Brain microvascular endothelial cell (primary cell): ENCODE data around the gene FANCD2.
A peak's percentile ranks its signal among the peaks of the same experiment; 100 is the strongest.

Experiments used
- DNase-seq: peaks from one replicate; pipeline ENCODE4 v3.0.0-alpha.2; 2020
- H3K27ac ChIP-seq: fragments of 250-450 bp; sonication (Bioruptor Pico); 2 replicates; pipeline ENCODE4 v1.5.1; 2020; ENCODE audit warnings: mild to moderate bottlenecking, moderate library complexity
- H3K27me3 ChIP-seq: fragments of 250-450 bp; sonication (Bioruptor Pico); replicated peaks from 2 replicates; pipeline ENCODE4 v1.5.1; 2020; ENCODE audit warnings: mild to moderate bottlenecking
- H3K36me3 ChIP-seq: fragments of 250-450 bp; sonication (Bioruptor Pico); replicated peaks from 2 replicates; pipeline ENCODE4 v1.5.1; 2020; ENCODE audit warnings: mild to moderate bottlenecking
- H3K4me3 ChIP-seq: 2 replicates; pipeline ENCODE4 v1.5.1; 2011; ENCODE audit warnings: low read depth, mild to moderate bottlenecking, control low read depth, low read length, moderate library complexity
- in situ Hi-C: cut with HindIII; loops from 2 replicates; pipeline ENCODE4 v1.10.0; 2017; ENCODE audit warnings: low sequenced_read_pairs, low pct_ligation_motif_present
- TF ChIP-seq, protein P1 (sequence below): IDR thresholded peaks from 2 replicates; pipeline ENCODE4 v1.5.1; 2011; ENCODE audit warnings: low read depth, mild to moderate bottlenecking, moderate library complexity, low read length, control low read depth, inconsistent platforms; ENCODE audit errors: missing control alignments

The FANCD2 gene

DNA sequence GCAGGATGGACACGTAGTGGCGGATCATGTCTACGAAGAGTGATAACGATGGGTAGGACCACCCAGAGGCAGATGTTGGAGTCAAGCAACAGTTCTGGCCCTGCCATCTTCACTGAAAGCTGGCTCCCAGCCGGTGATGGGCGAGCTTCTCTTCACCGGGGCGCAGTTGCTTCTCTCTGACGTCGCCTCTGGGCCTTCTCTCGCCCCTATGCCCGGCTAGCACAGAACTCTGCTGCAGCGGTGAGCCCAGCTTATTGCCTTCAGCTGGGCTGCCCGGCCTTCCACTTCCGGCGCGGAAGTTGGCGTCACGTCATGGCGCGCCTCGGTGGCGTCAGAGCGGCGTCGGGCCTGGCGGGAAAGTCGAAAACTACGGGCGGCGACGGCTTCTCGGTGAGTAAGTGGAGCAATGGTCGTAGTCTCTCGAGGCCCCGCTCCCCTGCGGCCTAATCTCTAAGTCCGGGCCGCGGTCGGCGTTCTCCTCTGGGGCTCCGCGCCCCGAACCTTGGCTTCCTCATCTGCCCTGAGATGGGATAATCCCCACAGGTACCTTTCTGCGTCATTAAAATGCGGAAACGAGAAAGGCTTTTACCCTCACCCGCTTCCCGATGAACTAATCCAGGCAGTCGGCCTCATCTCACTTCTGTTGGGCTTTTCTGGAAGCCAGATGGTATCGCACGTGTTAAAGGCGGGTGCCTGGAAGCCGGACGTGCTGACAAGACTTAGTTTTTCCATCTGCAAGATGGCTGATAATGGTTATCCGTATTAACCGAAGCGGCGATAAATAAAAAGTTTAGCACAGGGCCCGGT lies at the start of gene FANCD2:
TSS of gene FANCD2 (plus strand) at position 354 of the 807 bp plus-strand sequence. CDS start 2,221 bp downstream, outside the sequence.
- peak; percentile 80 for DNase-seq
- peaks cover 12% of the 10 kb centered on the region for H3K36me3 ChIP-seq
- peak within 1 kb of the TSS; percentile 96 for H3K4me3 ChIP-seq
- H3K27ac ChIP-seq = peak within 1 kb of the TSS; percentile 56
- TF ChIP-seq, protein P1, sequence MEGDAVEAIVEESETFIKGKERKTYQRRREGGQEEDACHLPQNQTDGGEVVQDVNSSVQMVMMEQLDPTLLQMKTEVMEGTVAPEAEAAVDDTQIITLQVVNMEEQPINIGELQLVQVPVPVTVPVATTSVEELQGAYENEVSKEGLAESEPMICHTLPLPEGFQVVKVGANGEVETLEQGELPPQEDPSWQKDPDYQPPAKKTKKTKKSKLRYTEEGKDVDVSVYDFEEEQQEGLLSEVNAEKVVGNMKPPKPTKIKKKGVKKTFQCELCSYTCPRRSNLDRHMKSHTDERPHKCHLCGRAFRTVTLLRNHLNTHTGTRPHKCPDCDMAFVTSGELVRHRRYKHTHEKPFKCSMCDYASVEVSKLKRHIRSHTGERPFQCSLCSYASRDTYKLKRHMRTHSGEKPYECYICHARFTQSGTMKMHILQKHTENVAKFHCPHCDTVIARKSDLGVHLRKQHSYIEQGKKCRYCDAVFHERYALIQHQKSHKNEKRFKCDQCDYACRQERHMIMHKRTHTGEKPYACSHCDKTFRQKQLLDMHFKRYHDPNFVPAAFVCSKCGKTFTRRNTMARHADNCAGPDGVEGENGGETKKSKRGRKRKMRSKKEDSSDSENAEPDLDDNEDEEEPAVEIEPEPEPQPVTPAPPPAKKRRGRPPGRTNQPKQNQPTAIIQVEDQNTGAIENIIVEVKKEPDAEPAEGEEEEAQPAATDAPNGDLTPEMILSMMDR = no peak
- no peaks in the 10 kb centered on the region for H3K27me3 ChIP-seq
- in situ Hi-C loops = no loop called here

- in situ Hi-C loops = no loop called here
- TF ChIP-seq, protein P1 = no peak
Observed at GRCh38 chr3:9976721-9977709, 49.2 kb upstream of the FANCD2 start.

GRCh38 chr3:9978710-9979305 lies 47.4 kb upstream of the FANCD2 start:
- Histone ChIP-seq H3K27me3 (no peaks in the 10 kb centered on the region), H3K4me3 (no peak overlapping the region), H3K27ac (no peak overlapping the region), H3K36me3 (peaks cover 22% of the 10 kb centered on the region)
- DNase-seq = no peak
- in situ Hi-C loops = no loop called here
- TF ChIP-seq, protein P1 = no peak

More at GRCh38 chr3:9976721-9977709, 49.2 kb upstream of the FANCD2 start:
- H3K4me3 ChIP-seq = no peak overlapping the region
- H3K27ac ChIP-seq = peak overlapping the region; percentile 83
- DNase-seq = peak; percentile 93
- peaks cover 30% of the 10 kb centered on the region for H3K36me3 ChIP-seq
- H3K27me3 ChIP-seq = no peaks in the 10 kb centered on the region

- TF ChIP-seq, protein P1 = no peak
- no peak overlapping the region for H3K4me3 ChIP-seq
- peaks cover 13% of the 10 kb centered on the region for H3K36me3 ChIP-seq
- no peak for DNase-seq
- no peak overlapping the region for H3K27ac ChIP-seq
- no peaks in the 10 kb centered on the region for H3K27me3 ChIP-seq
- in situ Hi-C loops = no loop called here
Observed at GRCh38 chr3:9980251-9980650, 46.0 kb upstream of the FANCD2 start.

DNA sequence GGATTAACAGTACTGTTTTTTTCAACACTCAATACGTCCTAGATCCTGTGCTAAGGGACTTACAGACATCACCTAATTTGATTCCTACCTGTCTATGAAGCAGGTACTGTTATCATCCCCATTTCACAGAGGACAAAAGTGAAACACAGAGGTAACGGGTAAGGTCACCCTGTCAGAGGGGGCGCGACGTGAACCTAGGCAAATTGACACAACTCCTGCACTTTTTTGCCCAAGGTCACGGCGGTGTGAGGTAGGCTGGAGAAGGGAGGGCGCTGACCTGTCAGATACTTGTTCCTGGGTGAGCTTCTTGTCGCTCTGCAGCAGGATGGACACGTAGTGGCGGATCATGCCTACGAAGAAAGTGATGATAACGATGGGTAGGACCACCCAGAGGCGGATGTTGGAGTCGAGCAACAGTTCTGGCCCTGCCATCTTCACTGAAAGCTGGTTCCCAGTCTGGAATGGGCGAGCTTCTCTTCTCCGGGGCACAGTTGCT lies 40.0 kb upstream of the FANCD2 start:
- peak; percentile 13 for DNase-seq
- in situ Hi-C loops = no loop called here
- Histone ChIP-seq H3K27ac (peak overlapping the region; percentile 77), H3K4me3 (peak overlapping the region; percentile 97), H3K36me3 (peaks cover 4% of the 10 kb centered on the region), H3K27me3 (no peaks in the 10 kb centered on the region)
- TF ChIP-seq, protein P1 = no peak
